ENCODE measurements around the gene SEPHS2.

The SEPHS2 gene, protein sequence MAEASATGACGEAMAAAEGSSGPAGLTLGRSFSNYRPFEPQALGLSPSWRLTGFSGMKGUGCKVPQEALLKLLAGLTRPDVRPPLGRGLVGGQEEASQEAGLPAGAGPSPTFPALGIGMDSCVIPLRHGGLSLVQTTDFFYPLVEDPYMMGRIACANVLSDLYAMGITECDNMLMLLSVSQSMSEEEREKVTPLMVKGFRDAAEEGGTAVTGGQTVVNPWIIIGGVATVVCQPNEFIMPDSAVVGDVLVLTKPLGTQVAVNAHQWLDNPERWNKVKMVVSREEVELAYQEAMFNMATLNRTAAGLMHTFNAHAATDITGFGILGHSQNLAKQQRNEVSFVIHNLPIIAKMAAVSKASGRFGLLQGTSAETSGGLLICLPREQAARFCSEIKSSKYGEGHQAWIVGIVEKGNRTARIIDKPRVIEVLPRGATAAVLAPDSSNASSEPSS

DNA sequence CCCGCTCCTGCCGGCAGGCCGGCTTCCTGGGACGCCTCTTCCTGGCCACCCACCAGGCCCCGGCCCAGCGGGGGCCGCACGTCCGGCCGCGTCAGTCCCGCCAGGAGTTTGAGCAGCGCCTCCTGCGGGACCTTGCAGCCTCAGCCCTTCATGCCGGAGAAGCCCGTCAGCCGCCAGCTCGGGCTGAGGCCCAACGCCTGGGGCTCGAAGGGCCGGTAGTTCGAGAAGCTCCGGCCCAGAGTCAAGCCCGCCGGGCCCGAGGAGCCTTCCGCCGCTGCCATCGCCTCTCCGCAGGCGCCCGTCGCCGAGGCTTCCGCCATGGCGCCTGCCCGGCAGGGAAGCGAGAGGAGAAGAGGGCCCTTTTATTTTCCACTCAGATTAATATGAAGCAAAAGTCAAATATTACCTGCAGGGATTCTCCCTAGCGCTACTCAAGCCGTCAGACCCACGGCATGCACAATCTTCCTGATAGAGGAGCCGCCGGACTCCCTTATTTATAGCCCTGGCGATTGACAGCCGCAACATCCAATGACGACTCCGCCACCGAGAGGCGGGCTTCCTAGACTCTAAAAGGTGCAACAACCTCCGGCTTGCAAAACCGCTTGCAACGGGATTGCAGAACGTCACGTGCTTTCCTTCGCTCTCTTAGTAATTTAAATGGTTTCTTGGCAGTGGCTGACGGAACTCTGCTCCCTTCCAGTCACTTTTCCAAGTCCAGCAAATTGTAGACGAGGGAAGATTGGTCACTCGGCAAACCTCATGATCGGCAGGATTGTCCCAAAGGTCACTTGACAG lies at the start of gene SEPHS2:
TSS of gene SEPHS2 (minus strand) at position 467 of the 795 bp plus-strand sequence. CDS start at position 320, 147 bp downstream.
- Histone ChIP-seq H3K27me3 (replicated peaks; ENCODE audit: control insufficient read depth, insufficient read depth, low read length) (no peaks in the 10 kb centered on the region), H3K4me3 (ENCODE audit: low read length) (peak within 1 kb of the TSS; percentile 91), H3K9ac (ENCODE audit: low read length) (peak within 1 kb of the TSS; percentile 98)

GRCh38 chr16:30494709-30495108 lies 49.0 kb upstream of the SEPHS2 start:
- H3K4me3 ChIP-seq (ENCODE audit: low read length) = no peak overlapping the region
- DNase-seq (ENCODE audit: low read depth) = no peak

More for the DNA sequence above, at the start of gene SEPHS2:
- H3K36me3 ChIP-seq (ENCODE audit: control insufficient read depth, insufficient read depth, low read length, severe bottlenecking) = peaks cover 15% of the 10 kb centered on the region
- DNase-seq (ENCODE audit: low read depth) = peak; percentile 98
- H3K4me1 ChIP-seq (ENCODE audit: control insufficient read depth, insufficient read depth, low read length) = peaks cover 25% of the 10 kb centered on the region
- H3K9me3 ChIP-seq (ENCODE audit: control insufficient read depth, low read length) = no peaks in the 10 kb centered on the region

DNA sequence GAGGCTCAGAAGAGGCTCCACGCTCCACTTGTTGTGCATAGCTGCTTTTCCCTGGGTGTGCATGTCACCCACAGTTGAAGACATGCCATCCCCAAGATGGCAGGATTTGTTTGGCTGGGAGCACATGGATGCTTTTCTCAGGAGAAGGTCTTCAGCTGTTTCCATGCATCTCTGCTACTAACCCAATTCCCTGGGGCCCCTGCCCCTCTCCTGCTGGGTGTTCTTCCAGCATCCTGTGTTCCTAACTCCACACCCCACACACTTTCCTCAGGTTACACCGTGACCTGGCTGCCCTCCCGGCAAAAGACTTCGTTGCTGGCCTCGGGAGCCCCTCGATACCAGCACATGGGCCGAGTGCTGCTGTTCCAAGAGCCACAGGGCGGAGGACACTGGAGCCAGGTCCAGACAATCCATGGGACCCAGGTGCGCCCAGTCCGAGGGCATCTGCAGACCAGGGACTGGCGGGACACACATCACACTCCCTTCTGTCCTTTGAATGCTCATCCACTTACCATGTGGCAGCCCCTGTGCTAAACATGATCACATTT lies 48.3 kb upstream of the SEPHS2 start:
- Histone ChIP-seq H3K9ac (ENCODE audit: low read length) (no peak overlapping the region), H3K36me3 (ENCODE audit: control insufficient read depth, insufficient read depth, low read length, severe bottlenecking) (no peaks in the 10 kb centered on the region), H3K4me3 (ENCODE audit: low read length) (no peak overlapping the region), H3K9me3 (ENCODE audit: control insufficient read depth, low read length) (no peaks in the 10 kb centered on the region), H3K27me3 (replicated peaks; ENCODE audit: control insufficient read depth, insufficient read depth, low read length) (peaks cover 12% of the 10 kb centered on the region), H3K4me1 (ENCODE audit: control insufficient read depth, insufficient read depth, low read length) (peaks cover 11% of the 10 kb centered on the region)
- no peak for DNase-seq (ENCODE audit: low read depth)

More at GRCh38 chr16:30494709-30495108, 49.0 kb upstream of the SEPHS2 start:
- Histone ChIP-seq H3K36me3 (ENCODE audit: control insufficient read depth, insufficient read depth, low read length, severe bottlenecking) (no peaks in the 10 kb centered on the region), H3K4me1 (ENCODE audit: control insufficient read depth, insufficient read depth, low read length) (peaks cover 11% of the 10 kb centered on the region), H3K9me3 (ENCODE audit: control insufficient read depth, low read length) (no peaks in the 10 kb centered on the region), H3K9ac (ENCODE audit: low read length) (no peak overlapping the region), H3K27me3 (replicated peaks; ENCODE audit: control insufficient read depth, insufficient read depth, low read length) (peaks cover 12% of the 10 kb centered on the region)

GRCh38 chr16:30491744-30492308 lies 46.2 kb upstream of the SEPHS2 start:
- Histone ChIP-seq H3K9ac (ENCODE audit: low read length) (no peak overlapping the region), H3K4me1 (ENCODE audit: control insufficient read depth, insufficient read depth, low read length) (peaks cover 11% of the 10 kb centered on the region), H3K27me3 (replicated peaks; ENCODE audit: control insufficient read depth, insufficient read depth, low read length) (peaks cover 12% of the 10 kb centered on the region), H3K4me3 (ENCODE audit: low read length) (no peak overlapping the region), H3K36me3 (ENCODE audit: control insufficient read depth, insufficient read depth, low read length, severe bottlenecking) (no peaks in the 10 kb centered on the region), H3K9me3 (ENCODE audit: control insufficient read depth, low read length) (no peaks in the 10 kb centered on the region)
- peak; percentile 70 for DNase-seq (ENCODE audit: low read depth)

DNA sequence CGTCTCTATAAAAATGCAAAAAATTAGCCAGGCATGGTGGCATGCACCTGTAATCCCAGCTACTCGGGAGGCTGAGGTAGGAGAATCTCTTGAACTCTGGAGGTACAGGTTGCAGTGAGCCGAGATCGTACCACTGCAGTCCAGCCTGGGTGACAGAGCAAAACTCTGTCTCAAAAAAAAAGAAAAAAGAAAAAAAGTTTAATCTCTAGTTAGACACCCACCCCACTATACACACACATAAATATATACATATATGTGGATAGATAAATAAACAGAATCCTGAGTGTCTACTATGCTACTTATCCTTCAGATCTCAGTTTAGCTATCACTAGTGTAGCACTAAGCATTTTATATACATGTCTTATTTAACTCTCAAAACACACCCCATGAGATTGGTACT lies 45.6 kb upstream of the SEPHS2 start:
- no peaks in the 10 kb centered on the region for H3K9me3 ChIP-seq (ENCODE audit: control insufficient read depth, low read length)
- no peak overlapping the region for H3K4me3 ChIP-seq (ENCODE audit: low read length)
- H3K4me1 ChIP-seq (ENCODE audit: control insufficient read depth, insufficient read depth, low read length) = peaks cover 13% of the 10 kb centered on the region
- H3K27me3 ChIP-seq (replicated peaks; ENCODE audit: control insufficient read depth, insufficient read depth, low read length) = peaks cover 12% of the 10 kb centered on the region
- DNase-seq (ENCODE audit: low read depth) = no peak
- H3K9ac ChIP-seq (ENCODE audit: low read length) = no peak overlapping the region
- H3K36me3 ChIP-seq (ENCODE audit: control insufficient read depth, insufficient read depth, low read length, severe bottlenecking) = no peaks in the 10 kb centered on the region

GRCh38 chr16:30490210-30490609 lies 44.5 kb upstream of the SEPHS2 start:
- no peak for DNase-seq (ENCODE audit: low read depth)
- Histone ChIP-seq H3K9me3 (ENCODE audit: control insufficient read depth, low read length) (no peaks in the 10 kb centered on the region), H3K27me3 (replicated peaks; ENCODE audit: control insufficient read depth, insufficient read depth, low read length) (peaks cover 12% of the 10 kb centered on the region), H3K4me1 (ENCODE audit: control insufficient read depth, insufficient read depth, low read length) (peaks cover 22% of the 10 kb centered on the region), H3K9ac (ENCODE audit: low read length) (no peak overlapping the region), H3K4me3 (ENCODE audit: low read length) (no peak overlapping the region), H3K36me3 (ENCODE audit: control insufficient read depth, insufficient read depth, low read length, severe bottlenecking) (no peaks in the 10 kb centered on the region)

- H3K9ac ChIP-seq (ENCODE audit: low read length) = no peak overlapping the region
- no peaks in the 10 kb centered on the region for H3K9me3 ChIP-seq (ENCODE audit: control insufficient read depth, low read length)
- H3K27me3 ChIP-seq (replicated peaks; ENCODE audit: control insufficient read depth, insufficient read depth, low read length) = peaks cover 3% of the 10 kb centered on the region
- H3K4me3 ChIP-seq (ENCODE audit: low read length) = no peak overlapping the region
- H3K4me1 ChIP-seq (ENCODE audit: control insufficient read depth, insufficient read depth, low read length) = peaks cover 22% of the 10 kb centered on the region
- no peak for DNase-seq (ENCODE audit: low read depth)
- no peaks in the 10 kb centered on the region for H3K36me3 ChIP-seq (ENCODE audit: control insufficient read depth, insufficient read depth, low read length, severe bottlenecking)
Observed at GRCh38 chr16:30488764-30489605, 43.3 kb upstream of the SEPHS2 start.

GRCh38 chr16:30485818-30486436 lies 40.3 kb upstream of the SEPHS2 start:
- peaks cover 14% of the 10 kb centered on the region for H3K4me1 ChIP-seq (ENCODE audit: control insufficient read depth, insufficient read depth, low read length)
- no peak overlapping the region for H3K9ac ChIP-seq (ENCODE audit: low read length)
- peaks cover 6% of the 10 kb centered on the region for H3K27me3 ChIP-seq (replicated peaks; ENCODE audit: control insufficient read depth, insufficient read depth, low read length)
- no peak overlapping the region for H3K4me3 ChIP-seq (ENCODE audit: low read length)
- DNase-seq (ENCODE audit: low read depth) = peak; percentile 7
- H3K9me3 ChIP-seq (ENCODE audit: control insufficient read depth, low read length) = no peaks in the 10 kb centered on the region
- H3K36me3 ChIP-seq (ENCODE audit: control insufficient read depth, insufficient read depth, low read length, severe bottlenecking) = no peaks in the 10 kb centered on the region

GRCh38 chr16:30484887-30485286 lies 39.2 kb upstream of the SEPHS2 start:
- Histone ChIP-seq H3K9me3 (ENCODE audit: control insufficient read depth, low read length) (no peaks in the 10 kb centered on the region), H3K4me3 (ENCODE audit: low read length) (no peak overlapping the region), H3K27me3 (replicated peaks; ENCODE audit: control insufficient read depth, insufficient read depth, low read length) (peaks cover 17% of the 10 kb centered on the region), H3K4me1 (ENCODE audit: control insufficient read depth, insufficient read depth, low read length) (peaks cover 12% of the 10 kb centered on the region), H3K9ac (ENCODE audit: low read length) (no peak overlapping the region), H3K36me3 (ENCODE audit: control insufficient read depth, insufficient read depth, low read length, severe bottlenecking) (no peaks in the 10 kb centered on the region)
- no peak for DNase-seq (ENCODE audit: low read depth)

- Histone ChIP-seq H3K27me3 (replicated peaks; ENCODE audit: control insufficient read depth, insufficient read depth, low read length) (peaks cover 32% of the 10 kb centered on the region), H3K4me1 (ENCODE audit: control insufficient read depth, insufficient read depth, low read length) (peaks cover 12% of the 10 kb centered on the region), H3K4me3 (ENCODE audit: low read length) (no peak overlapping the region), H3K36me3 (ENCODE audit: control insufficient read depth, insufficient read depth, low read length, severe bottlenecking) (no peaks in the 10 kb centered on the region), H3K9ac (ENCODE audit: low read length) (no peak overlapping the region), H3K9me3 (ENCODE audit: control insufficient read depth, low read length) (no peaks in the 10 kb centered on the region)
- no peak for DNase-seq (ENCODE audit: low read depth)
Observed at GRCh38 chr16:30482366-30482765, 36.7 kb upstream of the SEPHS2 start.
